Frontal cortex (tissue), 4 donors: ENCODE results near the gene NEGR1. TPM values are rescaled to one million over a fixed set of nuclear protein-coding genes. Genes with fewer than 3 reads are reported as not detected.

ENCODE experiments used
- DNase-seq, 2 donors: peaks; one replicate each; pipeline ENCODE4 v3.0.0; 2012; ENCODE audit warnings: low spot score in 2 of 2
- FAIRE-seq: peaks from 2 replicates; lab custom pipeline; 2012; peaks lifted over from hg19 to GRCh38; lab: Jason Lieb, UNC
- total RNA-seq: library from RNA; depleted of rRNA; stranded (reverse); fragments of >200 nt; gene quantifications from one replicate; pipeline ENCODE4 v1.2.3, GENCODE V29; 2014
- donor health status: control.
- donor health status: control.
- donor health status: control.

Gene NEGR1
- total RNA-seq, 1 donor from 2014 or later: 78.7 TPM

GRCh38 chr1:71980556-71980955 lies 301.8 kb downstream of the NEGR1 start:
- FAIRE-seq (no peak), DNase-seq (no peak)

- FAIRE-seq (no peak), DNase-seq (no peak)
These were observed 302.5 kb downstream of the NEGR1 start for GRCh38 chr1:71979882-71980281.

- FAIRE-seq: no peak
- DNase-seq: no peak
These were observed 314.7 kb downstream of the NEGR1 start for GRCh38 chr1:71967670-71968069.

GRCh38 chr1:71964188-71964587 lies 318.2 kb downstream of the NEGR1 start:
- DNase-seq (no peak), FAIRE-seq (no peak)

- DNase-seq: no peak
These were observed 325.6 kb downstream of the NEGR1 start for GRCh38 chr1:71956613-71957285.

GRCh38 chr1:71950579-71950978 lies 331.8 kb downstream of the NEGR1 start:
- FAIRE-seq: peak; percentile 36
- no peak for DNase-seq

More at GRCh38 chr1:71956613-71957285, 325.6 kb downstream of the NEGR1 start:
- no peak for FAIRE-seq

- DNase-seq (no peak), FAIRE-seq (no peak)
These were observed 332.7 kb downstream of the NEGR1 start for GRCh38 chr1:71949681-71950080.

- DNase-seq: no peak
- no peak for FAIRE-seq
These were observed 333.8 kb downstream of the NEGR1 start for GRCh38 chr1:71948561-71948960.

GRCh38 chr1:71944006-71944405 lies 338.3 kb downstream of the NEGR1 start:
- FAIRE-seq: no peak
- no peak for DNase-seq

- no peak for DNase-seq
- FAIRE-seq: no peak
These were observed 342.1 kb downstream of the NEGR1 start for GRCh38 chr1:71940261-71940660.

- no peak for DNase-seq
- no peak for FAIRE-seq
These were observed 351.8 kb downstream of the NEGR1 start for GRCh38 chr1:71930511-71930910.

GRCh38 chr1:71921935-71922559 lies 360.3 kb downstream of the NEGR1 start:
- FAIRE-seq: no peak
- DNase-seq: no peak

GRCh38 chr1:71921204-71921603 lies 361.1 kb downstream of the NEGR1 start:
- FAIRE-seq (no peak), DNase-seq (no peak)

GRCh38 chr1:71920556-71920955 lies 361.8 kb downstream of the NEGR1 start:
- no peak for FAIRE-seq
- no peak for DNase-seq

GRCh38 chr1:71919811-71920509 lies 362.4 kb downstream of the NEGR1 start:
- FAIRE-seq (no peak), DNase-seq (no peak)

- DNase-seq (no peak), FAIRE-seq (no peak)
These were observed 363.7 kb downstream of the NEGR1 start for GRCh38 chr1:71918630-71919029.

- DNase-seq: no peak
These were observed 365.4 kb downstream of the NEGR1 start for GRCh38 chr1:71916894-71917293.

GRCh38 chr1:71914626-71915025 lies 367.7 kb downstream of the NEGR1 start:
- no peak for DNase-seq
- FAIRE-seq: no peak

More at GRCh38 chr1:71916894-71917293, 365.4 kb downstream of the NEGR1 start:
- FAIRE-seq: no peak

GRCh38 chr1:71908871-71909390 lies 373.4 kb downstream of the NEGR1 start:
- FAIRE-seq (no peak), DNase-seq (no peak)

GRCh38 chr1:71908303-71908702 lies 374.0 kb downstream of the NEGR1 start:
- FAIRE-seq (no peak), DNase-seq (no peak)

GRCh38 chr1:71899881-71900280 lies 382.5 kb downstream of the NEGR1 start:
- FAIRE-seq (no peak), DNase-seq (no peak)
